Neural cell (in vitro differentiated cells): ENCODE measurements around the gene SERINC4. TPM values are rescaled to one million over a fixed set of nuclear protein-coding genes. Genes with fewer than 3 reads are reported as not detected.

Experiments
- H2AFZ ChIP-seq: fragments of 200-600, 300-800 bp; sonication (generic), shearing (Covaris generic); 2 replicates; pipeline ENCODE4 v1.6.0; 2014; ENCODE audit warnings: low read depth, mild to moderate bottlenecking, antibody characterized with exemption, low read length, moderate library complexity
- H3F3A ChIP-seq: fragments of 200-600 bp; shearing (Covaris generic); 2 replicates; pipeline ENCODE4 v1.6.1; 2016; ENCODE audit warnings: mild to moderate bottlenecking, moderate library complexity, mixed read lengths, antibody characterized with exemption, low read length; ENCODE audit not compliant: insufficient read depth, poor library complexity, severe bottlenecking
- H3K27ac ChIP-seq: fragments of 200-600, 300-800 bp; sonication (generic), shearing (Covaris generic); 2 replicates; pipeline ENCODE4 v1.5.1; 2014; ENCODE audit warnings: mild to moderate bottlenecking, low read length, moderate library complexity
- H3K27me3 ChIP-seq: fragments of 300-800, 200-600 bp; sonication (generic), shearing (Covaris generic); 2 replicates; pipeline ENCODE4 v1.6.0; 2014; ENCODE audit warnings: mild to moderate bottlenecking, low read depth, low read length, moderate library complexity; ENCODE audit not compliant: insufficient read depth
- H3K36me3 ChIP-seq: fragments of 300-800, 200-600 bp; sonication (generic), shearing (Covaris generic); 2 replicates; pipeline ENCODE4 v1.5.1; 2014; ENCODE audit warnings: mild to moderate bottlenecking, antibody characterized with exemption, low read length, moderate library complexity; ENCODE audit not compliant: insufficient read depth
- H3K4me2 ChIP-seq: fragments of 300-800, 200-600 bp; sonication (generic), shearing (Covaris generic); 2 replicates; pipeline ENCODE4 v1.6.0; 2014; ENCODE audit warnings: mild to moderate bottlenecking, low read length
- H3K4me3 ChIP-seq: fragments of 300-800, 200-600 bp; sonication (generic), shearing (Covaris generic); 2 replicates; pipeline ENCODE4 v1.5.1; 2014; ENCODE audit warnings: mild to moderate bottlenecking, low read length, moderate library complexity
- H3K79me2 ChIP-seq: fragments of 200-600 bp; shearing (Covaris generic); replicated peaks from 2 replicates; pipeline ENCODE4 v1.6.0; 2014; ENCODE audit warnings: mild to moderate bottlenecking, low read length, moderate library complexity; ENCODE audit not compliant: insufficient read depth
- H3K9ac ChIP-seq: fragments of 300-800, 200-600 bp; sonication (generic), shearing (Covaris generic); 2 replicates; pipeline ENCODE4 v1.6.1; 2016; ENCODE audit warnings: mild to moderate bottlenecking, low read length, mixed read lengths
- H3K9me2 ChIP-seq: fragments of 200-600 bp; shearing (Covaris generic); 2 replicates; pipeline ENCODE4 v1.6.1; 2016; ENCODE audit warnings: mild to moderate bottlenecking, low read length, mixed read lengths; ENCODE audit not compliant: insufficient read depth
- H3K9me3 ChIP-seq: fragments of 200-600, 300-800 bp; sonication (generic), shearing (Covaris generic); 2 replicates; pipeline ENCODE4 v1.6.1; 2016; ENCODE audit warnings: mild to moderate bottlenecking, mixed run types, low read length, moderate library complexity, mixed read lengths
- H4K20me1 ChIP-seq: fragments of 200-600 bp; shearing (Covaris generic); 2 replicates; pipeline ENCODE4 v1.6.1; 2016; ENCODE audit warnings: mild to moderate bottlenecking, mixed run types; ENCODE audit not compliant: insufficient read depth
- EP300 ChIP-seq: fragments of 450-650 bp; conservative IDR thresholded peaks from 2 replicates; pipeline ENCODE4 v1.6.1; 2014; ENCODE audit warnings: antibody characterized with exemption, mild to moderate bottlenecking, moderate library complexity; ENCODE audit not compliant: poor library complexity, severe bottlenecking
- EZH2 ChIP-seq: fragments of 200-600, 300-800 bp; shearing (Covaris generic), sonication (generic); IDR thresholded peaks from 2 replicates; pipeline ENCODE4 v1.6.1; 2014; ENCODE audit warnings: antibody characterized with exemption, low read length, borderline replicate concordance, mild to moderate bottlenecking; ENCODE audit not compliant: insufficient read depth, poor library complexity, severe bottlenecking
- MXI1 ChIP-seq: fragments of 450-650 bp; conservative IDR thresholded peaks from 2 replicates; pipeline ENCODE4 v1.6.1; 2014; ENCODE audit warnings: antibody characterized with exemption, mild to moderate bottlenecking; ENCODE audit not compliant: poor library complexity, severe bottlenecking
- POLR2AphosphoS5 ChIP-seq: IDR thresholded peaks from 2 replicates; pipeline ENCODE4 v1.6.1; 2012
- RAD21 ChIP-seq: fragments of 450-650 bp; conservative IDR thresholded peaks from 2 replicates; pipeline ENCODE4 v1.6.1; 2014; ENCODE audit warnings: antibody characterized with exemption, mild to moderate bottlenecking, moderate library complexity
- SMC3 ChIP-seq: fragments of 450-650 bp; conservative IDR thresholded peaks from 2 replicates; pipeline ENCODE4 v1.6.1; 2014; ENCODE audit warnings: antibody characterized with exemption, mild to moderate bottlenecking, moderate library complexity; ENCODE audit not compliant: poor library complexity
- TAF1 ChIP-seq: IDR thresholded peaks from 2 replicates; pipeline ENCODE4 v1.6.1; 2012; ENCODE audit warnings: low read depth
- polyA plus RNA-seq: library from polyadenylated mRNA; depleted of rRNA; stranded (reverse); fragments of >200 nt; gene quantifications from 2 replicates; pipeline ENCODE4 v1.2.3, GENCODE V29; 2014
- TF ChIP-seq, protein P1 (sequence below): fragments of 450-650 bp; IDR thresholded peaks from 2 replicates; pipeline ENCODE4 v1.5.1; 2014; ENCODE audit warnings: antibody characterized with exemption, mild to moderate bottlenecking, moderate library complexity; ENCODE audit not compliant: poor library complexity, severe bottlenecking
- TF ChIP-seq, protein P2 (sequence below): IDR thresholded peaks from 2 replicates; pipeline ENCODE4 v1.6.1; 2012; ENCODE audit warnings: borderline replicate concordance

Gene SERINC4
- polyA plus RNA-seq, 1 donor from 2014 or later = 0.47 TPM

DNA sequence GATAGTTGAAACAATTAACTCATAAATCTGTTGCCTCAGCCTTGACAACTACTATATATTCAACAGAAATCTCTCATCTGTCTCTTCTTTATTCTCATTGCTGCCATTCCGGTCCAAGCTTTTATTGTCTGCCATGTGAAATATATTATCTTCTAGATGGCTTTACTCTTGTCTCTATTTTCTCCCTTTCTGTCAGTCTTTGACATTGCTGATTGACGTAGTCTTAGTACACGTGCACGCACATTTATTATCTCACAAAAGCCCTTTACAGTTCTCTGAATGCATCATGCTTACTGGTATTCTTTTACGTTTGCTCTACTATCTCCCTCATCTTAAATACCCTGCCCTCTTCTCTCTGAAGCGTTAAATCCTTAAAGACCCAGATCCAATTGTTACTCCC lies 48.1 kb downstream of the SERINC4 start:
- Histone ChIP-seq H2AFZ (no peak overlapping the region), H3K9me2 (no peaks in the 10 kb centered on the region), H3K79me2 (peaks cover 53% of the 10 kb centered on the region), H3K9ac (peak overlapping the region; percentile 52), H3K36me3 (no peaks in the 10 kb centered on the region), H3K9me3 (no peaks in the 10 kb centered on the region), H4K20me1 (no peaks in the 10 kb centered on the region), H3K4me3 (peak overlapping the region; percentile 57), H3K4me2 (peak overlapping the region; percentile 51), H3F3A (no peaks in the 10 kb centered on the region), H3K27ac (peak overlapping the region; percentile 83), H3K27me3 (no peaks in the 10 kb centered on the region)
- peak; percentile 56 for TF ChIP-seq POLR2AphosphoS5
- peak; percentile 66 for TF ChIP-seq MXI1
- TF ChIP-seq, protein P1, sequence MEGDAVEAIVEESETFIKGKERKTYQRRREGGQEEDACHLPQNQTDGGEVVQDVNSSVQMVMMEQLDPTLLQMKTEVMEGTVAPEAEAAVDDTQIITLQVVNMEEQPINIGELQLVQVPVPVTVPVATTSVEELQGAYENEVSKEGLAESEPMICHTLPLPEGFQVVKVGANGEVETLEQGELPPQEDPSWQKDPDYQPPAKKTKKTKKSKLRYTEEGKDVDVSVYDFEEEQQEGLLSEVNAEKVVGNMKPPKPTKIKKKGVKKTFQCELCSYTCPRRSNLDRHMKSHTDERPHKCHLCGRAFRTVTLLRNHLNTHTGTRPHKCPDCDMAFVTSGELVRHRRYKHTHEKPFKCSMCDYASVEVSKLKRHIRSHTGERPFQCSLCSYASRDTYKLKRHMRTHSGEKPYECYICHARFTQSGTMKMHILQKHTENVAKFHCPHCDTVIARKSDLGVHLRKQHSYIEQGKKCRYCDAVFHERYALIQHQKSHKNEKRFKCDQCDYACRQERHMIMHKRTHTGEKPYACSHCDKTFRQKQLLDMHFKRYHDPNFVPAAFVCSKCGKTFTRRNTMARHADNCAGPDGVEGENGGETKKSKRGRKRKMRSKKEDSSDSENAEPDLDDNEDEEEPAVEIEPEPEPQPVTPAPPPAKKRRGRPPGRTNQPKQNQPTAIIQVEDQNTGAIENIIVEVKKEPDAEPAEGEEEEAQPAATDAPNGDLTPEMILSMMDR = no peak
- TF ChIP-seq, protein P2, sequence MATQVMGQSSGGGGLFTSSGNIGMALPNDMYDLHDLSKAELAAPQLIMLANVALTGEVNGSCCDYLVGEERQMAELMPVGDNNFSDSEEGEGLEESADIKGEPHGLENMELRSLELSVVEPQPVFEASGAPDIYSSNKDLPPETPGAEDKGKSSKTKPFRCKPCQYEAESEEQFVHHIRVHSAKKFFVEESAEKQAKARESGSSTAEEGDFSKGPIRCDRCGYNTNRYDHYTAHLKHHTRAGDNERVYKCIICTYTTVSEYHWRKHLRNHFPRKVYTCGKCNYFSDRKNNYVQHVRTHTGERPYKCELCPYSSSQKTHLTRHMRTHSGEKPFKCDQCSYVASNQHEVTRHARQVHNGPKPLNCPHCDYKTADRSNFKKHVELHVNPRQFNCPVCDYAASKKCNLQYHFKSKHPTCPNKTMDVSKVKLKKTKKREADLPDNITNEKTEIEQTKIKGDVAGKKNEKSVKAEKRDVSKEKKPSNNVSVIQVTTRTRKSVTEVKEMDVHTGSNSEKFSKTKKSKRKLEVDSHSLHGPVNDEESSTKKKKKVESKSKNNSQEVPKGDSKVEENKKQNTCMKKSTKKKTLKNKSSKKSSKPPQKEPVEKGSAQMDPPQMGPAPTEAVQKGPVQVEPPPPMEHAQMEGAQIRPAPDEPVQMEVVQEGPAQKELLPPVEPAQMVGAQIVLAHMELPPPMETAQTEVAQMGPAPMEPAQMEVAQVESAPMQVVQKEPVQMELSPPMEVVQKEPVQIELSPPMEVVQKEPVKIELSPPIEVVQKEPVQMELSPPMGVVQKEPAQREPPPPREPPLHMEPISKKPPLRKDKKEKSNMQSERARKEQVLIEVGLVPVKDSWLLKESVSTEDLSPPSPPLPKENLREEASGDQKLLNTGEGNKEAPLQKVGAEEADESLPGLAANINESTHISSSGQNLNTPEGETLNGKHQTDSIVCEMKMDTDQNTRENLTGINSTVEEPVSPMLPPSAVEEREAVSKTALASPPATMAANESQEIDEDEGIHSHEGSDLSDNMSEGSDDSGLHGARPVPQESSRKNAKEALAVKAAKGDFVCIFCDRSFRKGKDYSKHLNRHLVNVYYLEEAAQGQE = no peak
- TF ChIP-seq EP300 = peak; percentile 89

DNA sequence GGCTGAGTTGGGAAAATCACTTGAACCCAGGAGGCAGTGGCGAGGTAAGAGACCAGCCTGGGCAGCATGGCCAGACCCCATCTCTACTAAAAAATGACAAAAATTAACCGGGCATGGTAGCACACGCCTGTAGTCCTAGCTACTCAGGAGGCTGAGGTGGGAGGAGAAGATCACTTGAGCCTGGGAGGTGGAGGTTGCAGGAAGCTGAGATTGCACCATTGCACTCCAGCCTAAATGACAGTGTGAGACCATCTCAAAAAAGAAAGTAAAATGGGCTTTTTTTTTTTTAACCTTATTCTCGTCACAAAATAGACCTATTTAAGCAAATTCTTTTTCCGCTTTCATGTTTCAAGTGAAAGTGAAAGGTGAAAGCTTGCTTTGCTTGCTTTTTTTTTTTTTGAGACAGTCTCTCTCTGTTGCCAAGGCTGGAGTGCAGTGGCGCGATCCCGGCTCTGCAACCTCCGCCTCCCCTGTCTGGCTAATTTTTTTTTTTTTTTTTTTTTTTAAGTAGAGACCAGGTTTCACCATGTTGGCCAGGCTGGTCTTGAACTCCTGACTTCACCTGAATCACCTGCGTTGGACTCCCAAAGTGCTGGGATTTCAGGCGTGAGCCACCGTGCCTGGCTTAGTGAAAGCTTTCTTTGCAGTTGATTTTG lies 50.2 kb downstream of the SERINC4 start:
- H3K27ac ChIP-seq = no peak overlapping the region
- no peak overlapping the region for H3K9ac ChIP-seq
- H3K9me2 ChIP-seq = no peaks in the 10 kb centered on the region
- H3K4me2 ChIP-seq = no peak overlapping the region
- no peaks in the 10 kb centered on the region for H4K20me1 ChIP-seq
- peaks cover 53% of the 10 kb centered on the region for H3K79me2 ChIP-seq
- no peak overlapping the region for H2AFZ ChIP-seq
- H3F3A ChIP-seq = no peaks in the 10 kb centered on the region
- H3K9me3 ChIP-seq = no peaks in the 10 kb centered on the region
- no peaks in the 10 kb centered on the region for H3K27me3 ChIP-seq
- no peak overlapping the region for H3K4me3 ChIP-seq
- TF ChIP-seq POLR2AphosphoS5 (no peak), EZH2 (no peak), TAF1 (no peak), MXI1 (no peak), SMC3 (no peak), EP300 (no peak), RAD21 (no peak)
- TF ChIP-seq, protein P1 = no peak
- TF ChIP-seq, protein P2 = no peak
- no peaks in the 10 kb centered on the region for H3K36me3 ChIP-seq
